Measurements from ENCODE around the gene TAF6L.
"Not testable (repeated sequence)": the region's sequence is repeated elsewhere in the genome, so short reads cannot be mapped to it uniquely, and the experiment has no call there.

Gene TAF6L
- long read RNA-seq, donor 1, transcript TAF6L-201 (11 exons, 2,116 nt): major isoform, 5 of 166 reads
- long read RNA-seq, donor 1, partial matches to known transcripts: 52 of 166 reads
- long read RNA-seq, donor 1, other reads (novel, unspliced or antisense): 109 of 166 reads
- long read RNA-seq, donor 2, transcript TAF6L-201 (11 exons, 2,116 nt): major isoform, 6 of 47 reads
- long read RNA-seq, donor 2, partial matches to known transcripts: 0 of 47 reads
- long read RNA-seq, donor 2, other reads (novel, unspliced or antisense): 40 of 47 reads
- long read RNA-seq, donor 3, partial matches to known transcripts: 0 of 42 reads
- long read RNA-seq, donor 3, other reads (novel, unspliced or antisense): 41 of 42 reads
- long read RNA-seq, donor 4, partial matches to known transcripts: 16 of 62 reads
- long read RNA-seq, donor 4, other reads (novel, unspliced or antisense): 42 of 62 reads
- long read RNA-seq, donor 5, transcript TAF6L-201 (11 exons, 2,116 nt): major isoform, 8 of 8 reads
- long read RNA-seq, donor 5, partial matches to known transcripts: 0 of 8 reads
- long read RNA-seq, donor 5, other reads (novel, unspliced or antisense): 0 of 8 reads
- long read RNA-seq, donor 6, partial matches to known transcripts: 5 of 60 reads
- long read RNA-seq, donor 6, other reads (novel, unspliced or antisense): 52 of 60 reads
- long read RNA-seq, donor 7, transcript TAF6L-201 (11 exons, 2,116 nt): major isoform, 6 of 149 reads
- long read RNA-seq, donor 7, partial matches to known transcripts: 96 of 149 reads
- long read RNA-seq, donor 7, other reads (novel, unspliced or antisense): 47 of 149 reads
- long read RNA-seq, donor 8, partial matches to known transcripts: 78 of 89 reads
- long read RNA-seq, donor 8, other reads (novel, unspliced or antisense): 8 of 89 reads

- DNase-seq: peak; percentile 95
These were observed at the start of gene TAF6L for GRCh38 chr11:62771144-62772021. TSS of gene TAF6L (plus strand) at chr11:62771396. CDS start at chr11:62775784, 4,388 bp downstream.

GRCh38 chr11:62721994-62722393 lies 49.2 kb upstream of the TAF6L start:
- no peak for DNase-seq

GRCh38 chr11:62724171-62724570 lies 47.0 kb upstream of the TAF6L start:
- no peak for DNase-seq

- no peak for DNase-seq
These were observed 45.5 kb upstream of the TAF6L start for GRCh38 chr11:62725646-62726045.

GRCh38 chr11:62726156-62726914 lies 44.9 kb upstream of the TAF6L start:
- DNase-seq: peak; percentile 24

GRCh38 chr11:62726915-62727164 lies 44.4 kb upstream of the TAF6L start:
- no peak for DNase-seq

GRCh38 chr11:62727165-62727871 lies 43.9 kb upstream of the TAF6L start, which contains the start of gene HNRNPUL2:
TSS of gene HNRNPUL2 (minus strand) at chr11:62727457. CDS start at chr11:62727156, 301 bp downstream.
- peak; percentile 100 for DNase-seq

GRCh38 chr11:62727872-62728170 lies 43.4 kb upstream of the TAF6L start:
- DNase-seq: no peak

GRCh38 chr11:62728171-62728988 lies 42.8 kb upstream of the TAF6L start, which contains the start of gene TTC9C:
TSS of gene TTC9C (plus strand) at chr11:62728486. CDS start at chr11:62728849, 363 bp downstream.
- peak; percentile 92 for DNase-seq

- not testable (repeated sequence) for DNase-seq
These were observed 41.1 kb upstream of the TAF6L start for GRCh38 chr11:62730076-62730475.

- no peak for DNase-seq
These were observed 38.4 kb upstream of the TAF6L start for GRCh38 chr11:62732830-62733229.

- no peak for DNase-seq
These were observed 34.0 kb upstream of the TAF6L start for GRCh38 chr11:62737196-62737595.

- DNase-seq: no peak
These were observed 23.6 kb upstream of the TAF6L start for GRCh38 chr11:62747475-62748160.

GRCh38 chr11:62749931-62750330 lies 21.3 kb upstream of the TAF6L start:
- DNase-seq: not testable (repeated sequence)

- no peak for DNase-seq
These were observed 18.9 kb upstream of the TAF6L start for GRCh38 chr11:62752177-62752785.

- DNase-seq: no peak
These were observed 18.0 kb upstream of the TAF6L start for GRCh38 chr11:62752994-62753735.

- peak; percentile 99 for DNase-seq
These were observed 17.2 kb upstream of the TAF6L start, which contains the start of gene ZBTB3 for GRCh38 chr11:62753736-62754603. TSS of gene ZBTB3 (minus strand) at chr11:62754160. CDS start at chr11:62753664, 496 bp downstream.
